Loucy (cell line): ENCODE results near the gene RTN4.

Experiments used
- H2AFZ ChIP-seq: fragments of 200-600 bp; sonication (generic); 2 replicates; pipeline ENCODE4 v1.6.0; 2016; ENCODE audit warnings: antibody characterized with exemption, mild to moderate bottlenecking, low read length, moderate library complexity
- H3F3A ChIP-seq: fragments of 200-600 bp; 2 replicates; pipeline ENCODE4 v1.6.0; 2016; ENCODE audit warnings: antibody characterized with exemption, low read depth, mild to moderate bottlenecking
- H3K27me3 ChIP-seq: fragments of 200-600 bp; sonication (generic); 2 replicates; pipeline ENCODE4 v1.6.1; 2014; ENCODE audit warnings: low read length, mild to moderate bottlenecking; ENCODE audit not compliant: insufficient read depth, poor library complexity, severe bottlenecking
- H3K36me3 ChIP-seq: fragments of 200-600 bp; sonication (generic); 2 replicates; pipeline ENCODE4 v1.6.1; 2016; ENCODE audit warnings: low read length; ENCODE audit not compliant: insufficient read depth
- H3K4me1 ChIP-seq: fragments of 200-600 bp; sonication (generic); 2 replicates; pipeline ENCODE4 v1.5.1; 2014; ENCODE audit warnings: low read length, mild to moderate bottlenecking; ENCODE audit not compliant: insufficient read depth, poor library complexity, severe bottlenecking
- H3K4me2 ChIP-seq: fragments of 200-600 bp; sonication (generic); 2 replicates; pipeline ENCODE4 v1.6.0; 2014; ENCODE audit warnings: antibody characterized with exemption, low read length, low read depth, mild to moderate bottlenecking; ENCODE audit not compliant: poor library complexity, severe bottlenecking
- H3K4me3 ChIP-seq: fragments of 200-600 bp; sonication (generic); 2 replicates; pipeline ENCODE4 v1.5.1; 2014; ENCODE audit warnings: low read length, mild to moderate bottlenecking, mixed read lengths; ENCODE audit not compliant: poor library complexity, severe bottlenecking
- H3K79me2 ChIP-seq: fragments of 200-600 bp; sonication (generic); 2 replicates; pipeline ENCODE4 v1.6.1; 2014; ENCODE audit warnings: low read length; ENCODE audit not compliant: insufficient read depth
- H3K9ac ChIP-seq: fragments of 200-600 bp; sonication (generic); 2 replicates; pipeline ENCODE4 v1.6.0; 2014; ENCODE audit warnings: mild to moderate bottlenecking, low read depth, low read length, moderate library complexity; ENCODE audit not compliant: poor library complexity, severe bottlenecking
- H3K9me2 ChIP-seq: fragments of 200-600 bp; sonication (generic); replicated peaks from 2 replicates; pipeline ENCODE4 v1.6.1; 2016; ENCODE audit warnings: low read depth, low read length, mixed read lengths
- H3K9me3 ChIP-seq: fragments of 200-600 bp; sonication (generic); 2 replicates; pipeline ENCODE4 v1.6.1; 2014; ENCODE audit warnings: mild to moderate bottlenecking, antibody characterized with exemption, low read length, low read depth; ENCODE audit not compliant: insufficient read depth
- H4K20me1 ChIP-seq: fragments of 200-600 bp; sonication (generic); 2 replicates; pipeline ENCODE4 v1.6.0; 2014; ENCODE audit warnings: antibody characterized with exemption, low read length, mild to moderate bottlenecking; ENCODE audit not compliant: insufficient read depth, poor library complexity, severe bottlenecking
- EZH2phosphoT487 ChIP-seq: fragments of 200-600 bp; IDR thresholded peaks from 2 replicates; pipeline ENCODE4 v1.6.1; 2018; ENCODE audit warnings: antibody characterized with exemption, mild to moderate bottlenecking, moderate library complexity, borderline replicate concordance
- TF ChIP-seq, protein P1 (sequence below): fragments of 200-600 bp; sonication (generic); conservative IDR thresholded peaks from 2 replicates; pipeline ENCODE4 v1.5.1; 2014; ENCODE audit warnings: mild to moderate bottlenecking, antibody characterized with exemption, low read length

Gene RTN4

DNA sequence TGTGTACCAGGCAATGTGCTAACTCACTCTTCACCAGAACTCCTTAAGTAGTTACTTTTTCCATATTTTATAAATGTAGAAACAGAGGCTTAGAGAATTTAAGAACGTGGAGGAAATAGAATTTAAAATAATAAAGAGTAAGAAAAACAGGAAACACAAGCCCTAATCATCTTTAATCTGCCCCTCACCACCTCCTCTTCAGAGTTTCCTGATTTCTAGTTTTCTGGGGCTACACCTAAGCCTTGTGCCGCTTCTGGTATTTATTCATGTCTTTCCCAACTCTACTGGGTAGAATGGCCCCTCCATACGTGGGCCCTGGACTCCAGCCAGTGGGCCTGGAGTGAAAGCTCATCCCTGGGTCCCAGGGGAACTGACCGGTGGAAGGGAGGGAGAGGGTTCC lies 85.4 kb downstream of the RTN4 start:
- Histone ChIP-seq H3F3A (no peaks in the 10 kb centered on the region), H3K9me2 (no peaks in the 10 kb centered on the region), H3K4me3 (no peak overlapping the region), H3K4me2 (no peak overlapping the region), H3K27me3 (no peaks in the 10 kb centered on the region), H4K20me1 (no peaks in the 10 kb centered on the region), H3K9me3 (no peaks in the 10 kb centered on the region), H2AFZ (no peak overlapping the region), H3K79me2 (no peaks in the 10 kb centered on the region), H3K4me1 (no peaks in the 10 kb centered on the region), H3K9ac (no peak overlapping the region), H3K36me3 (peaks cover 16% of the 10 kb centered on the region; the same call in 1 of the 2 replicates)
- TF ChIP-seq, protein P1, sequence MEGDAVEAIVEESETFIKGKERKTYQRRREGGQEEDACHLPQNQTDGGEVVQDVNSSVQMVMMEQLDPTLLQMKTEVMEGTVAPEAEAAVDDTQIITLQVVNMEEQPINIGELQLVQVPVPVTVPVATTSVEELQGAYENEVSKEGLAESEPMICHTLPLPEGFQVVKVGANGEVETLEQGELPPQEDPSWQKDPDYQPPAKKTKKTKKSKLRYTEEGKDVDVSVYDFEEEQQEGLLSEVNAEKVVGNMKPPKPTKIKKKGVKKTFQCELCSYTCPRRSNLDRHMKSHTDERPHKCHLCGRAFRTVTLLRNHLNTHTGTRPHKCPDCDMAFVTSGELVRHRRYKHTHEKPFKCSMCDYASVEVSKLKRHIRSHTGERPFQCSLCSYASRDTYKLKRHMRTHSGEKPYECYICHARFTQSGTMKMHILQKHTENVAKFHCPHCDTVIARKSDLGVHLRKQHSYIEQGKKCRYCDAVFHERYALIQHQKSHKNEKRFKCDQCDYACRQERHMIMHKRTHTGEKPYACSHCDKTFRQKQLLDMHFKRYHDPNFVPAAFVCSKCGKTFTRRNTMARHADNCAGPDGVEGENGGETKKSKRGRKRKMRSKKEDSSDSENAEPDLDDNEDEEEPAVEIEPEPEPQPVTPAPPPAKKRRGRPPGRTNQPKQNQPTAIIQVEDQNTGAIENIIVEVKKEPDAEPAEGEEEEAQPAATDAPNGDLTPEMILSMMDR = no peak
- TF ChIP-seq EZH2phosphoT487 = no peak

DNA sequence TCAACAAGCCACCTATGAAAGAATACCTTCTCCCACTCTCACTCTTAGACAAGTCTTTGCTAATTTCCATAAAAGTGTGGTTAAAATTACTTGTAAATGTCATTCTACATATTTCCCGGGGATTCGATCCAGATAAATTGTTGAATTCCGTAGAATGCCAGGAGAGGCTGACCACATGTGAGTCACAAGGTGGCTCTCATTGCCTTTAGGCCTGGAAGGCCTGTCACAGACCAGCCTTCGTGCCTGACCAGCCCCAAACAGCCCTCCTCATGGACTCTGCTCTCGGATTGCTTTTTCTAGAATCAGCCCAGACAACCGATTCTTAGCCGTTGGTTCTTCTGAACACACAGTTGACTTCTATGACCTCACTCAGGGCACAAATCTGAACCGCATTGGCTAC lies 86.0 kb downstream of the RTN4 start:
- peaks cover 12% of the 10 kb centered on the region; the same call in 1 of the 2 replicates for H3K36me3 ChIP-seq
- H2AFZ ChIP-seq = no peak overlapping the region
- H3K27me3 ChIP-seq = no peaks in the 10 kb centered on the region
- H3K4me2 ChIP-seq = no peak overlapping the region
- no peaks in the 10 kb centered on the region for H3K9me3 ChIP-seq
- H3K9ac ChIP-seq = no peak overlapping the region
- TF ChIP-seq, protein P1 = no peak
- TF ChIP-seq EZH2phosphoT487 = no peak
- no peaks in the 10 kb centered on the region for H3K79me2 ChIP-seq
- H3F3A ChIP-seq = no peaks in the 10 kb centered on the region
- H3K9me2 ChIP-seq = no peaks in the 10 kb centered on the region
- no peak overlapping the region for H3K4me3 ChIP-seq
- H4K20me1 ChIP-seq = no peaks in the 10 kb centered on the region
- H3K4me1 ChIP-seq = no peaks in the 10 kb centered on the region

DNA sequence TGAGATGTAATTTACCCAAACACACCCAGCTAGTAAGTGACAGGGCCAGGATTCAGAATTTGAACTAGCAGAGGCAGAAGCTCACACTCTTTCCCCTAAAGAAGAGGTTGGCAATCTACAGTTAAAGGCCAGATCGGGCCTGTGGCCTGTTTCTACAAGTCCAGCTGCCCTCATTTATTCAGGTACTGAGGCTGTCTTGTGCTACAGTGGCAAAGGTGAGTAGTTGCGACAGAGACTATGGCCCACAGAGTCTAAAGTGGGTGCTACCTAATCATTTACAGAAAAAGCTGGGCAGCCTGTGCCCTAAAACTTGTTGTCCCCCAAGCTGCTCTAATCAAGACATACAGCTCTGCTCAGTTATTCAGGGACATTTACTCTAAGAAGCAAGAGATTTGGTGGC lies 86.8 kb downstream of the RTN4 start:
- Histone ChIP-seq H3K4me3 (no peak overlapping the region), H2AFZ (no peak overlapping the region), H3K4me1 (no peaks in the 10 kb centered on the region), H3K9ac (no peak overlapping the region), H3K79me2 (no peaks in the 10 kb centered on the region), H3K9me2 (no peaks in the 10 kb centered on the region), H3K36me3 (peaks cover 4% of the 10 kb centered on the region; the same call in 1 of the 2 replicates), H4K20me1 (no peaks in the 10 kb centered on the region), H3K4me2 (no peak overlapping the region), H3F3A (no peaks in the 10 kb centered on the region), H3K27me3 (no peaks in the 10 kb centered on the region), H3K9me3 (no peaks in the 10 kb centered on the region)
- no peak for TF ChIP-seq EZH2phosphoT487
- TF ChIP-seq, protein P1 = no peak
